ENCODE results near the gene CPNE1. TPM values are rescaled to one million over a fixed set of nuclear protein-coding genes. Genes with fewer than 3 reads are reported as not detected.

CPNE1 gene
- total RNA-seq, 2 donors from 2014 or later = 125 to 126 TPM

DNA sequence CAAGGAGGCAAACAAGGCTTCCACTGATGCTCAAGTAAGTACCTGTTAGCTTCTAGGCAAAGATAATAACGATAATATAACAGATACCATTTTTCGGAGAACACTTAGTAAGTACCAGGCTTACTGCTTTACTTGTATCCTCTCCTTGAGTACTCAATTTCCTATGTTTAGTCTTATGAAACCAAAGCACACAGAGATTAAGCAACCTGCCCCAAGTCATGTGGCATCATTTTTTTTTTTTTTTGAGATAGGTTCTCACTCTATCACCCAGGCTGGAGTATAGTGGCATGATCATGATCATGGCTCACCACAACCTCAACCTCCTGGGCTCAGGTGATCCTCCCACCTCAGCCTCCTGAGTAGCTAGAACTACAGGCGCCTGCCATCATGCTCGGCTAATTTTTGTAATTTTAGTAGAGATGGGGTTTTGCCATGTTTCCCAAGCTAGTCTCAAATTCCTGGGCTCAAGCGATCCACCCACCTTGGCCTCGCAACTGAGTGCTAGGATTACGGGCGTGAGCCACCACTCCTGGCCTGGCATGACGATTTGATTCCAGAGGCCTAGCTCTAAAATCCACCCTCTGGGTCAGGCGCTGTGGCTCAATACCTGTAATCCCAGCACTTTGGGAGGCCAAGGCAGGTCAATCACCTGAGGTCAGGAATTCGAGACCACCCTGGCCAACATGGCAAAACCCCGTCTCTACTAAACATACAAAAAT, 35.1 kb downstream of the CPNE1 start:
- no peak overlapping the region for H3K4me3 ChIP-seq
- no peaks in the 10 kb centered on the region for H3K4me1 ChIP-seq (ENCODE audit: control insufficient read depth in 1 of 2, low read depth in 2 of 2)
- H3K36me3 ChIP-seq = peaks cover 55% of the 10 kb centered on the region
- TF ChIP-seq, protein P1, sequence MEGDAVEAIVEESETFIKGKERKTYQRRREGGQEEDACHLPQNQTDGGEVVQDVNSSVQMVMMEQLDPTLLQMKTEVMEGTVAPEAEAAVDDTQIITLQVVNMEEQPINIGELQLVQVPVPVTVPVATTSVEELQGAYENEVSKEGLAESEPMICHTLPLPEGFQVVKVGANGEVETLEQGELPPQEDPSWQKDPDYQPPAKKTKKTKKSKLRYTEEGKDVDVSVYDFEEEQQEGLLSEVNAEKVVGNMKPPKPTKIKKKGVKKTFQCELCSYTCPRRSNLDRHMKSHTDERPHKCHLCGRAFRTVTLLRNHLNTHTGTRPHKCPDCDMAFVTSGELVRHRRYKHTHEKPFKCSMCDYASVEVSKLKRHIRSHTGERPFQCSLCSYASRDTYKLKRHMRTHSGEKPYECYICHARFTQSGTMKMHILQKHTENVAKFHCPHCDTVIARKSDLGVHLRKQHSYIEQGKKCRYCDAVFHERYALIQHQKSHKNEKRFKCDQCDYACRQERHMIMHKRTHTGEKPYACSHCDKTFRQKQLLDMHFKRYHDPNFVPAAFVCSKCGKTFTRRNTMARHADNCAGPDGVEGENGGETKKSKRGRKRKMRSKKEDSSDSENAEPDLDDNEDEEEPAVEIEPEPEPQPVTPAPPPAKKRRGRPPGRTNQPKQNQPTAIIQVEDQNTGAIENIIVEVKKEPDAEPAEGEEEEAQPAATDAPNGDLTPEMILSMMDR (IDR thresholded peaks at IDR 0.05) = no peak
- DNase-seq (ENCODE audit: low spot score) = no peak
- no peaks in the 10 kb centered on the region for H3K27me3 ChIP-seq (replicated peaks; ENCODE audit: insufficient read depth)
- no peak overlapping the region for H3K27ac ChIP-seq
- ATAC-seq (ENCODE audit: insufficient number of reproducible peaks, low FRiP score, low read depth) = no peak
- H3K9me3 ChIP-seq = no peaks in the 10 kb centered on the region

DNA sequence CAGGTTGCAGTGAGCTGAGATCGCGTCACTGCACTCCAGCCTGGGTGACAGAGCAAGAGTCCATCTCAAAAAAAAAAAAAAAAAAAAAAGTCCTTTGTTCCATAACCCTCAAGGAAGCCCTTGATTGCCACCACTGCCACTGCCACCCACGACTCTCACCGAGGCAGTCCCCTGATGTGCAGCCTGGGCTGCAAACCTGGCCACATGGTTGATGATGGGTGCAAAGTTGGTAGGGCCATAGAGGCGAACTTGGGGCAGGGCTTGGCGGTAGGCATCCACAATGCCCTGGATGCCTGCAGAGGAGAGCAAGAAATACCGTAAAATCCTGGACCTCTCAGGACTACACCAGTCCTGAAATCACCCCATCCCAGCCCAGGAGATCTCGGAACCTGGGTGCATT, 37.6 kb downstream of the CPNE1 start:
- Histone ChIP-seq H3K27ac (no peak overlapping the region), H3K36me3 (peaks cover 55% of the 10 kb centered on the region), H3K4me1 (ENCODE audit: control insufficient read depth in 1 of 2, low read depth in 2 of 2) (no peaks in the 10 kb centered on the region), H3K4me3 (no peak overlapping the region), H3K9me3 (no peaks in the 10 kb centered on the region), H3K27me3 (replicated peaks; ENCODE audit: insufficient read depth) (no peaks in the 10 kb centered on the region)
- TF ChIP-seq, protein P1 (IDR thresholded peaks at IDR 0.05) = no peak
- no peak for DNase-seq (ENCODE audit: low spot score)
- ATAC-seq (ENCODE audit: insufficient number of reproducible peaks, low FRiP score, low read depth) = no peak

DNA sequence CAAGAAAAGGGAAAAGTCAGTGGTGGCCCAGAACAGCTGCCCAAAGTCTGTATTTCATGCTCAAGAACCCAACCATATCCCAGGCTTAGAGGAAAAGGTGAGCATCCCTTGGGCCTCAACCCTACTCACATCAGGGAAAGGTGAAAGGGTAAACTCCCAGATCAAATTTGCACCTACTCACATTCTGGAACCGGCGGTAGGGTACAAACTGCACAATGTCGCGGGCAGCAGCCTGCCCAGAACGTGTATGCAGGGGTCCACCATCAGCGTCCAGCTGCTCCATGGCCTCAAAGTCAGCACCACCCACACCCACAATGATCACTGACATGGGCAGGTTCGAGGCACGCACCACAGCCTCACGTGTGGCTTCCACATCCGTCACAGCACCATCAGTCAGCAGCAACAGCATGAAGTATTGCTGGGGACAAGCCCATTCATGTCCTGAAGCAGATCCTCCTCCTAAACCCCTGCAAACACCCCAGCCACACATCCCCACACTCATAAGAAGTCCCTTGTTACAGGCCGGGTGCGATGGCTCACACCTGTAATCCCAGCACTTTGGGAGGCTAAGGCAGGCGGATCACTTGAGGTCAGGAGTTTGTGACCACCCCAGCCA, 38.2 kb downstream of the CPNE1 start:
- no peak overlapping the region for H3K27ac ChIP-seq
- H3K4me3 ChIP-seq = no peak overlapping the region
- no peaks in the 10 kb centered on the region for H3K4me1 ChIP-seq (ENCODE audit: control insufficient read depth in 1 of 2, low read depth in 2 of 2)
- TF ChIP-seq, protein P1 (IDR thresholded peaks at IDR 0.05) = no peak
- H3K27me3 ChIP-seq (replicated peaks; ENCODE audit: insufficient read depth) = no peaks in the 10 kb centered on the region
- DNase-seq (ENCODE audit: low spot score) (no peak), ATAC-seq (ENCODE audit: insufficient number of reproducible peaks, low FRiP score, low read depth) (no peak)
- H3K9me3 ChIP-seq = no peaks in the 10 kb centered on the region
- peaks cover 57% of the 10 kb centered on the region for H3K36me3 ChIP-seq

DNA sequence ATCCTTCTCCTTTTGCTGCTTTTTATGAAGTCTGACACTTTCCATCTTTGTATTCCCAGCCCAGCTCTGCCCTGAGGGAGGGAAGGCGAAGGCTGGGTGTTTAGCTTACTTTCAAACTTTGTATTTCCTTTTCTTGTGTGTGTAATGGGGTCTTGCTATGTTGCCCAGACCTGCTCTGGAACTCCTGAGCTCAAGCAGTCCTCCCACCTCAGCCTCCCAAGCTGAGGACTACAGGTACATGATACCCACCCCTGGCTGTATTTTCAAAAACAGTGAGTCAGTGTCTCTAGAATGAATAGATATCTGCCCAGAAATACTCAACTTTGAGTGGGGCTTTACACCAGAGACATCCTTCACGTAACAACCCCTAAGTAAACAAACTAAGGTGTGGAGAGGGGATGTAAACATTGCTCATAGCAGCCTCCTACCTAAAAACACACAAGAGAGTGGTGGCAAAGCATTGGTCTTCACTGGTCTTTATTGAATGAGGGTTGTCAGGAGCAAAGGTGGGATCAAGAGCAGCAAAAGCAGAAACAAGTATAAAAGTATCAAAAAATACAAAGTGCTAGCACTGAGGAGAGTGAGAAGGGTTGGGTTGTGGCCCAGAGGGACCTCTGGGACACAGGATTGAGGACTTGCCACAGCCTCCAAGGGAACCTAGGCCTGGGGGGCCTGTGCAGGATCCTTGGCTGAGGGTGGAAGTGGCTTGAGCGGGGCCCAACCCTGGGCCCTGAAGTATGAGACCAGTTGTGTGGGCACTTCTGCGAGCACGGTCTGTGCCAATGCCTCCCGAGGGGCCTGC, 38.9 kb downstream of the CPNE1 start:
- no peak overlapping the region for H3K4me3 ChIP-seq
- ATAC-seq (ENCODE audit: insufficient number of reproducible peaks, low FRiP score, low read depth) (no peak), DNase-seq (ENCODE audit: low spot score) (no peak)
- H3K27me3 ChIP-seq (replicated peaks; ENCODE audit: insufficient read depth) = no peaks in the 10 kb centered on the region
- TF ChIP-seq, protein P1 (IDR thresholded peaks at IDR 0.05) = no peak
- H3K27ac ChIP-seq = no peak overlapping the region
- peaks cover 56% of the 10 kb centered on the region for H3K36me3 ChIP-seq
- H3K9me3 ChIP-seq = no peaks in the 10 kb centered on the region
- H3K4me1 ChIP-seq (ENCODE audit: control insufficient read depth in 1 of 2, low read depth in 2 of 2) = no peaks in the 10 kb centered on the region

DNA sequence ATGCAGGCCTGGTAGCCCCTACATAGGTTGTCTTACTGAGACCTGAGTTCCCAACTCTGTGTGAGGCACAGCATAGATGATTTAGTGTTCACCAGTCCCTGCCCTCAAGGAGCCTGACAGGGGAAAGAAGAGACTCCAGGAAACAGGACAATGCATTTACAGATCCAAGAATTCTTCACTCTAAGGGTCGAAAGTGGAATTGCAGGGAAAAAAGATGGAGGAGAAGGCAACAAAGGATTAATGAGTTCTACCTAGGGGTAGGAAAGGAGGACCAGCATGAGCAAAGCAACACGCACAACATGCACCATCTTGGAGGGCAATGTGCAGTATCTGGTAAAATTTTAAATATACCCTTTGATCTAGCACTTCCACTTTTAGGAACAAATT, 43.1 kb downstream of the CPNE1 start:
- H3K4me1 ChIP-seq (ENCODE audit: control insufficient read depth in 1 of 2, low read depth in 2 of 2) = peaks cover 11 to 28% of the 10 kb centered on the region in 2 donors
- H3K27me3 ChIP-seq (replicated peaks; ENCODE audit: insufficient read depth) = no peaks in the 10 kb centered on the region
- H3K9me3 ChIP-seq = no peaks in the 10 kb centered on the region
- DNase-seq (ENCODE audit: low spot score) (no peak), ATAC-seq (ENCODE audit: insufficient number of reproducible peaks, low FRiP score, low read depth) (no peak)
- H3K27ac ChIP-seq = no peak overlapping the region
- TF ChIP-seq, protein P1 (IDR thresholded peaks at IDR 0.05) = no peak
- H3K4me3 ChIP-seq = no peak overlapping the region
- peaks cover 25% of the 10 kb centered on the region for H3K36me3 ChIP-seq

All from thoracic aorta (tissue), 2 donors.